Measurements from ENCODE around the gene FRMD5. TPM values are rescaled to one million over a fixed set of nuclear protein-coding genes. Genes with fewer than 3 reads are reported as not detected.

Gene FRMD5
- total RNA-seq, 1 donor from 2014 or later, result 43.8 TPM

- Mint-ChIP-seq H3K4me1 (ENCODE audit: low read depth, unreplicated experiment) (peaks cover 69% of the 10 kb centered on the region), H3K36me3 (ENCODE audit: unreplicated experiment) (no peaks in the 10 kb centered on the region), H3K27me3 (ENCODE audit: unreplicated experiment) (peaks cover 14% of the 10 kb centered on the region), H3K27ac (ENCODE audit: unreplicated experiment) (peak overlapping the region; percentile 59), H3K9me3 (ENCODE audit: unreplicated experiment) (peaks cover 14% of the 10 kb centered on the region), H3K4me3 (ENCODE audit: unreplicated experiment) (peak overlapping the region; percentile 48)
- DNase-seq, result no peak
- TF ChIP-seq CTCF (IDR thresholded peaks at IDR 0.05; ENCODE audit: partially characterized antibody, unreplicated experiment), result no peak
Measured at GRCh38 chr15:43930556-43930955, 264.5 kb downstream of the FRMD5 start.

- TF ChIP-seq CTCF (IDR thresholded peaks at IDR 0.05; ENCODE audit: partially characterized antibody, unreplicated experiment), result no peak
- Mint-ChIP-seq H3K4me3 (ENCODE audit: unreplicated experiment) (no peak overlapping the region), H3K9me3 (ENCODE audit: unreplicated experiment) (peaks cover 14% of the 10 kb centered on the region), H3K27me3 (ENCODE audit: unreplicated experiment) (peaks cover 14% of the 10 kb centered on the region), H3K27ac (ENCODE audit: unreplicated experiment) (peak overlapping the region; percentile 59), H3K36me3 (ENCODE audit: unreplicated experiment) (no peaks in the 10 kb centered on the region), H3K4me1 (ENCODE audit: low read depth, unreplicated experiment) (peaks cover 71% of the 10 kb centered on the region)
- DNase-seq, result no peak
Measured at GRCh38 chr15:43930079-43930478, 265.0 kb downstream of the FRMD5 start.

- H3K4me1 Mint-ChIP-seq (ENCODE audit: low read depth, unreplicated experiment), result peaks cover 55% of the 10 kb centered on the region
- TF ChIP-seq CTCF (IDR thresholded peaks at IDR 0.05; ENCODE audit: partially characterized antibody, unreplicated experiment), result no peak
- H3K9me3 Mint-ChIP-seq (ENCODE audit: unreplicated experiment), result peaks cover 11% of the 10 kb centered on the region
- no peak overlapping the region for H3K27ac Mint-ChIP-seq (ENCODE audit: unreplicated experiment)
- no peak overlapping the region for H3K4me3 Mint-ChIP-seq (ENCODE audit: unreplicated experiment)
- H3K27me3 Mint-ChIP-seq (ENCODE audit: unreplicated experiment), result peaks cover 14% of the 10 kb centered on the region
- H3K36me3 Mint-ChIP-seq (ENCODE audit: unreplicated experiment), result no peaks in the 10 kb centered on the region
- no peak for DNase-seq
Measured at GRCh38 chr15:43928152-43928551, 266.9 kb downstream of the FRMD5 start.

- no peak for DNase-seq
- no peaks in the 10 kb centered on the region for H3K36me3 Mint-ChIP-seq (ENCODE audit: unreplicated experiment)
- no peak for TF ChIP-seq CTCF (IDR thresholded peaks at IDR 0.05; ENCODE audit: partially characterized antibody, unreplicated experiment)
- H3K4me1 Mint-ChIP-seq (ENCODE audit: low read depth, unreplicated experiment), result peaks cover 49% of the 10 kb centered on the region
- H3K27ac Mint-ChIP-seq (ENCODE audit: unreplicated experiment), result no peak overlapping the region
- H3K27me3 Mint-ChIP-seq (ENCODE audit: unreplicated experiment), result peaks cover 8% of the 10 kb centered on the region
- H3K4me3 Mint-ChIP-seq (ENCODE audit: unreplicated experiment), result no peak overlapping the region
- H3K9me3 Mint-ChIP-seq (ENCODE audit: unreplicated experiment), result peaks cover 7% of the 10 kb centered on the region
Measured at GRCh38 chr15:43927203-43927602, 267.9 kb downstream of the FRMD5 start.

GRCh38 chr15:43923553-43923952 is 271.5 kb downstream of the FRMD5 start:
- no peak for DNase-seq
- Mint-ChIP-seq H3K4me1 (ENCODE audit: low read depth, unreplicated experiment) (peaks cover 43% of the 10 kb centered on the region), H3K9me3 (ENCODE audit: unreplicated experiment) (peaks cover 2% of the 10 kb centered on the region), H3K27me3 (ENCODE audit: unreplicated experiment) (peaks cover 2% of the 10 kb centered on the region), H3K27ac (ENCODE audit: unreplicated experiment) (no peak overlapping the region), H3K4me3 (ENCODE audit: unreplicated experiment) (no peak overlapping the region), H3K36me3 (ENCODE audit: unreplicated experiment) (peaks cover 6% of the 10 kb centered on the region)
- TF ChIP-seq CTCF (IDR thresholded peaks at IDR 0.05; ENCODE audit: partially characterized antibody, unreplicated experiment), result no peak

Data from glutamatergic neuron (in vitro differentiated cells).